ENCODE data around the gene NOG. TPM values are rescaled to one million over a fixed set of nuclear protein-coding genes. Genes with fewer than 3 reads are reported as not detected.

NOG gene
- total RNA-seq, 4 donors from 2014 or later = 2.9 to 6.7 (median 3.1) TPM

GRCh38 chr17:56600256-56600655 lies 6.8 kb downstream of the NOG start:
- in situ Hi-C loops (cut with MboI; ENCODE audit: low sequenced_read_pairs in 4 of 4) = no loop called here
- no peak for ATAC-seq
- no peak overlapping the region for H3K27ac ChIP-seq

GRCh38 chr17:56601591-56601990 lies 8.1 kb downstream of the NOG start:
- H3K36me3 ChIP-seq = no peaks in the 10 kb centered on the region
- in situ Hi-C loops (cut with MboI; ENCODE audit: low sequenced_read_pairs in 4 of 4) = no loop called here
- H3K4me3 ChIP-seq = no peak overlapping the region
- H3K9me3 ChIP-seq = no peaks in the 10 kb centered on the region
- no peak for DNase-seq
- TF ChIP-seq POLR2A (IDR thresholded peaks at IDR 0.05) = no peak
- TF ChIP-seq, protein P1, sequence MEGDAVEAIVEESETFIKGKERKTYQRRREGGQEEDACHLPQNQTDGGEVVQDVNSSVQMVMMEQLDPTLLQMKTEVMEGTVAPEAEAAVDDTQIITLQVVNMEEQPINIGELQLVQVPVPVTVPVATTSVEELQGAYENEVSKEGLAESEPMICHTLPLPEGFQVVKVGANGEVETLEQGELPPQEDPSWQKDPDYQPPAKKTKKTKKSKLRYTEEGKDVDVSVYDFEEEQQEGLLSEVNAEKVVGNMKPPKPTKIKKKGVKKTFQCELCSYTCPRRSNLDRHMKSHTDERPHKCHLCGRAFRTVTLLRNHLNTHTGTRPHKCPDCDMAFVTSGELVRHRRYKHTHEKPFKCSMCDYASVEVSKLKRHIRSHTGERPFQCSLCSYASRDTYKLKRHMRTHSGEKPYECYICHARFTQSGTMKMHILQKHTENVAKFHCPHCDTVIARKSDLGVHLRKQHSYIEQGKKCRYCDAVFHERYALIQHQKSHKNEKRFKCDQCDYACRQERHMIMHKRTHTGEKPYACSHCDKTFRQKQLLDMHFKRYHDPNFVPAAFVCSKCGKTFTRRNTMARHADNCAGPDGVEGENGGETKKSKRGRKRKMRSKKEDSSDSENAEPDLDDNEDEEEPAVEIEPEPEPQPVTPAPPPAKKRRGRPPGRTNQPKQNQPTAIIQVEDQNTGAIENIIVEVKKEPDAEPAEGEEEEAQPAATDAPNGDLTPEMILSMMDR (IDR thresholded peaks at IDR 0.05 in 4 of 5, conservative IDR thresholded peaks at IDR 0.05 in 1 of 5) = no peak
- intact Hi-C loops (cut with DNase I; ENCODE audit: low total_unique reads) = no loop called here
- H3K4me1 ChIP-seq = peaks cover 5 to 10% of the 10 kb centered on the region in 2 donors
- H3K27me3 ChIP-seq = peaks cover 0 to 22% (median 8%) of the 10 kb centered on the region in 3 donors
- H3K27ac ChIP-seq = no peak overlapping the region
- ATAC-seq = no peak

More at GRCh38 chr17:56600256-56600655, 6.8 kb downstream of the NOG start:
- Histone ChIP-seq H3K9me3 (no peaks in the 10 kb centered on the region), H3K27me3 (peaks cover 0 to 22% (median 8%) of the 10 kb centered on the region in 3 donors), H3K4me1 (peaks cover 10 to 18% of the 10 kb centered on the region in 2 donors), H3K36me3 (no peaks in the 10 kb centered on the region), H3K4me3 (no peak overlapping the region)
- no peak for DNase-seq
- no peak for TF ChIP-seq POLR2A (IDR thresholded peaks at IDR 0.05)
- TF ChIP-seq, protein P1 (IDR thresholded peaks at IDR 0.05 in 4 of 5, conservative IDR thresholded peaks at IDR 0.05 in 1 of 5) = no peak
- intact Hi-C loops (cut with DNase I; ENCODE audit: low total_unique reads) = no loop called here

- Histone ChIP-seq H3K4me1 (peaks cover 5% of the 10 kb centered on the region in 2 donors), H3K4me3 (no peak overlapping the region), H3K27me3 (peaks cover 0 to 19% (median 5%) of the 10 kb centered on the region in 3 donors), H3K36me3 (no peaks in the 10 kb centered on the region), H3K27ac (no peak overlapping the region), H3K9me3 (no peaks in the 10 kb centered on the region)
- ATAC-seq = no peak
- intact Hi-C loops (cut with DNase I; ENCODE audit: low total_unique reads) (no loop called here), in situ Hi-C loops (cut with MboI; ENCODE audit: low sequenced_read_pairs in 4 of 4) (no loop called here)
- TF ChIP-seq, protein P1 (IDR thresholded peaks at IDR 0.05 in 4 of 5, conservative IDR thresholded peaks at IDR 0.05 in 1 of 5) = no peak
- TF ChIP-seq POLR2A (IDR thresholded peaks at IDR 0.05) = no peak
- no peak for DNase-seq
These were observed 9.0 kb downstream of the NOG start for GRCh38 chr17:56602292-56603130.

DNA sequence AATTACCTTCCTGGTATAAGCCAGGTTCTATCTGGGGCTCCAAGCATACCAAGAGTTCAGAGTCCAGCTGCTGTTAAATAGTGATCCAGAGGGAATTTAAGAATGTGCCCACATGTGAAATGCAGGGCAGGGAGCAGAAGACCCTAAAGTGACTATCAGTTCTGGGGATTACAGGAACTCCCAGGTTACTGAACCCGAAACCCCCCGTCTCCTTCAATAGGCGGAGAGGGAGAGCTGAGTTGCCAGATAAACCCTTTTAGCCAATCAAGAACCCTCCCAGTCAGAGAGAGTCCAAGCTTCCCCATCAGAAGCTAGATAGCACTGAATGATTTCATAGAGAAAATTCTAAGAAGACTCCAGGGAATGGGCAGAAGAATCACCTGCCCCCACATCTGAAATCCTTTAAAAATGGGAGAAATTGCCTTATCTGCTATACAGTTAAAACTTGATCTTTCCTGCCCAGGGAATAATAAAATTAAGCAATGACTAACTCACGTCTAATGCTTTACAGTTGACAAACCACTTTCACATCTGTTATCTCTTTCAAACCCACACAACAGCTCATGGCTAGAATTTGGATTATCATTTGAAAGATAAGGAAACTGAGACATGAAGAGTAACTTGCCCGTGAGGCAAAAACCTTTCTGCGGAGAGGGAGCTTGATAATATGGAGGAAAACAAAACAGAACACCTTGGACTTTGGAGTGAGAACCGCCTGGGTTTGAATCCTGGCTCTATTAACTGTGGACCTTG lies 10.2 kb downstream of the NOG start:
- peaks cover 0 to 16% (median 3%) of the 10 kb centered on the region in 3 donors for H3K27me3 ChIP-seq
- DNase-seq (no peak), ATAC-seq (no peak)
- TF ChIP-seq, protein P1 (IDR thresholded peaks at IDR 0.05 in 4 of 5, conservative IDR thresholded peaks at IDR 0.05 in 1 of 5) = no peak
- TF ChIP-seq POLR2A (IDR thresholded peaks at IDR 0.05) = no peak
- in situ Hi-C loops (cut with MboI; ENCODE audit: low sequenced_read_pairs in 4 of 4) (no loop called here), intact Hi-C loops (cut with DNase I; ENCODE audit: low total_unique reads) (no loop called here)
- no peaks in the 10 kb centered on the region for H3K4me1 ChIP-seq
- H3K27ac ChIP-seq = no peak overlapping the region
- H3K4me3 ChIP-seq = no peak overlapping the region
- no peaks in the 10 kb centered on the region for H3K9me3 ChIP-seq
- no peaks in the 10 kb centered on the region for H3K36me3 ChIP-seq
